B cell (primary cell): ENCODE data around the gene SCMH1. TPM values are rescaled to one million over a fixed set of nuclear protein-coding genes. Genes with fewer than 3 reads are reported as not detected.

ENCODE experiments used
- ATAC-seq: fragments of 200-7000 bp; cut with Tn5 transposase; one replicate; pipeline ENCODE4 v1.10.0; 2021; ENCODE audit warnings: low read depth, mild to moderate bottlenecking, moderate number of reproducible peaks, moderate library complexity
- CTCF ChIA-PET: fragments of 350-600 bp; sonication (Branson Sonifier 250); formaldehyde crosslinking; loops from one replicate; lab custom pipeline; 2021; ENCODE audit warnings: antibody characterized with exemption, inconsistent platforms; lab: Charles Lee
- POLR2A ChIA-PET: fragments of 350-600 bp; sonication (Branson Sonifier 250); formaldehyde crosslinking; loops from one replicate; lab custom pipeline; 2021; ENCODE audit warnings: antibody characterized with exemption; lab: Charles Lee
- DNase-seq: peaks from one replicate; pipeline ENCODE4 v3.0.0; 2013
- H2AFZ ChIP-seq: 2 replicates; pipeline ENCODE4 v1.6.1; 2012; ENCODE audit warnings: mild to moderate bottlenecking, low read depth, low read length; ENCODE audit not compliant: insufficient read depth, poor library complexity, severe bottlenecking
- H3K27ac ChIP-seq, 2 donors: 1 replicate in 1 of 2; 2 replicates in 1 of 2; pipeline ENCODE4 v1.5.1; 2012 to 2013; ENCODE audit warnings: low read length in 2 of 2, mild to moderate bottlenecking in 2 of 2, moderate library complexity in 1 of 2
- H3K27me3 ChIP-seq, 4 experiments: fragments of 200-600 bp in 1 of 4; sonication (generic) in 1 of 4; replicated peaks in 1 of 4; 1 replicate in 2 of 4; 2 replicates in 2 of 4; pipeline versions ENCODE4 v1.6.1 to v1.7.0; 2013 to 2016; ENCODE audit warnings: low read length in 3 of 4, mild to moderate bottlenecking in 2 of 4, mixed read lengths in 1 of 4, moderate library complexity in 1 of 4; ENCODE audit not compliant: insufficient read depth in 4 of 4, control insufficient read depth in 3 of 4; ENCODE audit errors: control extremely low read depth in 1 of 4
- H3K36me3 ChIP-seq, 2 experiments: replicated peaks in 1 of 2; 1 replicate in 1 of 2; 2 replicates in 1 of 2; pipeline versions ENCODE4 v1.6.1 to v1.7.1; 2013; ENCODE audit warnings: low read length in 1 of 2; ENCODE audit not compliant: insufficient read depth in 2 of 2, control insufficient read depth in 1 of 2; ENCODE audit errors: control extremely low read depth in 1 of 2, extremely low read depth in 1 of 2
- H3K4me1 ChIP-seq, 2 donors: fragments of 200-600 bp in 1 of 2; sonication (generic) in 1 of 2; 1 replicate in 1 of 2; 2 replicates in 1 of 2; pipeline versions ENCODE4 v1.5.1 to v1.6.1; 2013 to 2017; ENCODE audit warnings: low read length in 2 of 2; ENCODE audit not compliant: control insufficient read depth in 2 of 2, insufficient read depth in 2 of 2
- H3K4me2 ChIP-seq: replicated peaks from 2 replicates; pipeline ENCODE3; 2012; ENCODE audit warnings: mild to moderate bottlenecking, low read depth, low read length; ENCODE audit not compliant: poor library complexity, severe bottlenecking
- H3K4me3 ChIP-seq, 5 experiments: fragments of 200-600 bp in 1 of 5; sonication (generic) in 1 of 5; 1 replicate in 3 of 5; 2 replicates in 2 of 5; pipeline versions ENCODE4 v1.5.1 to v1.7.0; 2011 to 2016; ENCODE audit warnings: low read length in 4 of 5, mild to moderate bottlenecking in 4 of 5, low read depth in 2 of 5, control low read depth in 1 of 5, moderate library complexity in 1 of 5; ENCODE audit not compliant: insufficient read depth in 1 of 5; ENCODE audit errors: control extremely low read depth in 1 of 5, extremely low read depth in 1 of 5
- H3K79me2 ChIP-seq: fragments of 200-600 bp; sonication (generic); one replicate; pipeline ENCODE4 v1.6.0; 2016; ENCODE audit warnings: low read length; ENCODE audit not compliant: control insufficient read depth, insufficient read depth
- H3K9ac ChIP-seq: fragments of 200-600 bp; sonication (generic); 2 replicates; pipeline ENCODE4 v1.6.1; 2017; ENCODE audit warnings: mild to moderate bottlenecking, low read length, moderate library complexity
- H3K9me3 ChIP-seq, 3 donors: one replicate each; pipeline versions ENCODE4 v1.6.1 to v1.7.1; 2013; ENCODE audit warnings: low read length in 2 of 3; ENCODE audit not compliant: control insufficient read depth in 2 of 3, insufficient read depth in 1 of 3; ENCODE audit errors: control extremely low read depth in 1 of 3
- H4K20me1 ChIP-seq: 2 replicates; pipeline ENCODE4 v1.6.0; 2012; ENCODE audit warnings: mild to moderate bottlenecking, low read length; ENCODE audit not compliant: insufficient read depth, control insufficient read depth, poor library complexity, severe bottlenecking
- H3K27ac Mint-ChIP-seq: one replicate; pipeline ENCODE4 v1.8.0; 2021; ENCODE audit warnings: mixed read lengths
- H3K27me3 Mint-ChIP-seq: one replicate; pipeline ENCODE4 v1.8.0; 2021; ENCODE audit warnings: mixed read lengths
- H3K4me1 Mint-ChIP-seq: one replicate; pipeline ENCODE4 v1.8.0; 2021; ENCODE audit warnings: mixed read lengths
- H3K4me3 Mint-ChIP-seq: one replicate; pipeline ENCODE4 v1.8.0; 2021; ENCODE audit warnings: mixed read lengths
- H3K9me3 Mint-ChIP-seq: one replicate; pipeline ENCODE4 v1.8.0; 2022; ENCODE audit warnings: mixed read lengths; ENCODE audit not compliant: insufficient read depth
- EZH2 ChIP-seq: IDR thresholded peaks from 2 replicates; pipeline ENCODE4 v1.6.1; 2012; ENCODE audit warnings: borderline replicate concordance, low read depth, mild to moderate bottlenecking, moderate library complexity, low read length; ENCODE audit not compliant: insufficient read depth, poor library complexity, severe bottlenecking
- WGBS: methylation state at CpG from one replicate; pipeline ENCODE4 v1.1.5; 2013; ENCODE audit warnings: missing lambda C conversion rate; ENCODE audit not compliant: insufficient coverage; 5-methylcytosine and 5-hydroxymethylcytosine counted together
- intact Hi-C: fragments of 100-400 bp; cut with micrococcal nuclease; formaldehyde crosslinking; loops from one replicate; pipeline ENCODE4 v1.10.0; 2022
- polyA plus RNA-seq: library from polyadenylated mRNA; depleted of rRNA; stranded (reverse); fragments of >200 nt; gene quantifications from 2 replicates; pipeline ENCODE4 v1.2.3, GENCODE V29; 2012
- total RNA-seq, 2 donors: library from RNA; stranded (reverse); fragments of 120-200 nt in 1 of 2; gene quantifications; 1 replicate in 1 of 2; 2 replicates in 1 of 2; pipeline versions ENCODE4 v1.2.3 to v1.2.4, GENCODE V29; 2013 to 2022
- TF ChIP-seq, protein P1 (sequence below): fragments of 200-600 bp; IDR thresholded peaks from one replicate; pipeline ENCODE4 v1.8.0; 2022; ENCODE audit warnings: antibody characterized with exemption, mild to moderate bottlenecking

Gene SCMH1
- total and polyA plus RNA-seq, 2 donors (not counting 1 experiment from before 2014, with no cell fraction given): 29.4 to 33.3 TPM

DNA sequence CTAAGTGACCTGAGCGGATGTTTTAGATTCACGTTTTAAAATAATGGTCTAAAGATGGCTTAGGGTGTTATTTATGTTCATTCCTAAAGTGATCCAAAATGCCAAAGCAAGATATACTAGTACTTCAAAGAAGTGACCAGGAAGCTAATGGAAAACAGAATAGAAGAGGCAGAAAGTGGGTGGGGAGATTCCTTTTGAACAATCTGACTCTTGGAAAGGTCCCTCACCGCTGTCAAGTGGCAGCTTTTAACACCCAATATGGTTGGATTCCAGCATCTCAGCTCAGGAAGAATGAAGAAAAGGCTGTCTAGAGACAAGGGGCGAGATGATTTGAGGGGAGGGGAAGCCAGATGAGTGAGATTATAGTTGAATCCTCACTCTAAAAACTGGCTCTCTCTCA, 90.3 kb downstream of the SCMH1 start:
- Histone ChIP-seq H3K9ac (no peak overlapping the region), H3K79me2 (no peaks in the 10 kb centered on the region), H3K27ac (no peak overlapping the region), H3K4me3 (no peak overlapping the region), H2AFZ (no peak overlapping the region), H3K9me3 (no peaks in the 10 kb centered on the region), H3K27me3 (no peaks in the 10 kb centered on the region), H4K20me1 (no peaks in the 10 kb centered on the region), H3K4me1 (no peaks in the 10 kb centered on the region), H3K36me3 (peaks cover 0 to 2% of the 10 kb centered on the region in 2 experiments), H3K4me2 (no peak overlapping the region)
- TF ChIP-seq, protein P1, sequence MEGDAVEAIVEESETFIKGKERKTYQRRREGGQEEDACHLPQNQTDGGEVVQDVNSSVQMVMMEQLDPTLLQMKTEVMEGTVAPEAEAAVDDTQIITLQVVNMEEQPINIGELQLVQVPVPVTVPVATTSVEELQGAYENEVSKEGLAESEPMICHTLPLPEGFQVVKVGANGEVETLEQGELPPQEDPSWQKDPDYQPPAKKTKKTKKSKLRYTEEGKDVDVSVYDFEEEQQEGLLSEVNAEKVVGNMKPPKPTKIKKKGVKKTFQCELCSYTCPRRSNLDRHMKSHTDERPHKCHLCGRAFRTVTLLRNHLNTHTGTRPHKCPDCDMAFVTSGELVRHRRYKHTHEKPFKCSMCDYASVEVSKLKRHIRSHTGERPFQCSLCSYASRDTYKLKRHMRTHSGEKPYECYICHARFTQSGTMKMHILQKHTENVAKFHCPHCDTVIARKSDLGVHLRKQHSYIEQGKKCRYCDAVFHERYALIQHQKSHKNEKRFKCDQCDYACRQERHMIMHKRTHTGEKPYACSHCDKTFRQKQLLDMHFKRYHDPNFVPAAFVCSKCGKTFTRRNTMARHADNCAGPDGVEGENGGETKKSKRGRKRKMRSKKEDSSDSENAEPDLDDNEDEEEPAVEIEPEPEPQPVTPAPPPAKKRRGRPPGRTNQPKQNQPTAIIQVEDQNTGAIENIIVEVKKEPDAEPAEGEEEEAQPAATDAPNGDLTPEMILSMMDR: no peak
- no peak for TF ChIP-seq EZH2
- DNase-seq: no peak
- Mint-ChIP-seq H3K9me3 (no peaks in the 10 kb centered on the region), H3K27ac (no peak overlapping the region), H3K4me3 (no peak overlapping the region), H3K4me1 (no peaks in the 10 kb centered on the region), H3K27me3 (no peaks in the 10 kb centered on the region)
- no CpG with 5 or more reads among the region's 4 CpGs for WGBS
- intact Hi-C loops: no loop called here
- POLR2A ChIA-PET: no interaction called here
- no peak for ATAC-seq
- CTCF ChIA-PET: no interaction called here

DNA sequence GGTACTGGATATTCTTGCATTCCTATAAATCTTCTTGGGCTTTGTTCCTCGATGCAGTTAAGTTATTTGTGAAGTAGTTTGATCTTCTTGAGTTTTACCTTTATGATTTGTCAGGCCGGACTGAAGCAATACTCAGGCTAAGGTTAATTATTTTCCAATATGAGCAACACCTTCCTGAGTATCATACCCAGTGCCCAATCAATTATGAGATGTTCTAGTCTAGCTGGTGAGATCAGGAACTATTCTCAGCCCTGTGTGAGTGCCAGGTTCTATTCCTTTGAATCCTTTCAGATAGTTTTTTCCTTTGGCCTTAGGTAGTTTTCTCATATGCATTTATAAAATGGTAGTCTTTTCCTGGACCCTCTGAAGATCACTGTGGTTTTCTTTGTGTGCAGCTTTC, 92.5 kb downstream of the SCMH1 start:
- H3K36me3 ChIP-seq: peaks cover 0 to 2% of the 10 kb centered on the region in 2 experiments
- DNase-seq: no peak
- H3K4me3 ChIP-seq: no peak overlapping the region
- no peak overlapping the region for H3K27ac ChIP-seq
- H3K9ac ChIP-seq: no peak overlapping the region
- Mint-ChIP-seq H3K9me3 (no peaks in the 10 kb centered on the region), H3K27ac (no peak overlapping the region), H3K4me3 (no peak overlapping the region), H3K27me3 (no peaks in the 10 kb centered on the region), H3K4me1 (no peaks in the 10 kb centered on the region)
- WGBS: no CpG with 5 or more reads among the region's 2 CpGs
- no peak for TF ChIP-seq EZH2
- TF ChIP-seq, protein P1: no peak
- ChIA-PET POLR2A (no interaction called here), CTCF (interaction anchor here (0.5 to 0.6 kb wide), 2 partner anchors 58 to 199 kb away, joined by 3 to 5 read pairs; no protein-coding TSS in a partner anchor)
- intact Hi-C loops: no loop called here
- H3K79me2 ChIP-seq: no peaks in the 10 kb centered on the region
- no peak overlapping the region for H2AFZ ChIP-seq
- no peaks in the 10 kb centered on the region for H3K4me1 ChIP-seq
- H4K20me1 ChIP-seq: no peaks in the 10 kb centered on the region
- no peaks in the 10 kb centered on the region for H3K9me3 ChIP-seq
- ATAC-seq: no peak
- H3K4me2 ChIP-seq: no peak overlapping the region
- no peaks in the 10 kb centered on the region for H3K27me3 ChIP-seq
